ENCODE results near the gene AMPD3. TPM values are rescaled to one million over a fixed set of nuclear protein-coding genes. Genes with fewer than 3 reads are reported as not detected.

The AMPD3 gene
- total RNA-seq, 1 donor from 2014 or later, result 3.0 TPM

- Histone ChIP-seq H3K4me3 (no peak overlapping the region), H3K36me3 (no peaks in the 10 kb centered on the region), H3F3A (ENCODE audit: low read depth) (no peaks in the 10 kb centered on the region), H3K27me3 (no peaks in the 10 kb centered on the region), H4K20me1 (ENCODE audit: low read depth) (no peaks in the 10 kb centered on the region), H3K79me2 (ENCODE audit: low read depth) (no peaks in the 10 kb centered on the region), H3K4me2 (no peak overlapping the region), H2AFZ (replicated peaks) (no peak overlapping the region), H3K27ac (no peak overlapping the region), H3K9ac (no peak overlapping the region), H3K9me3 (ENCODE audit: low read depth) (no peaks in the 10 kb centered on the region), H3K4me1 (peaks cover 8% of the 10 kb centered on the region)
- no peak overlapping the region for H3K4me3 Mint-ChIP-seq
- no peak for TF ChIP-seq CTCF (IDR thresholded peaks at IDR 0.05)
- TF ChIP-seq EZH2phosphoT487 (IDR thresholded peaks at IDR 0.05), result no peak
- no peak for TF ChIP-seq EZH2 (IDR thresholded peaks at IDR 0.05)
- H3K4me1 Mint-ChIP-seq, result peaks cover 27% of the 10 kb centered on the region
- no peaks in the 10 kb centered on the region for H3K27me3 Mint-ChIP-seq (ENCODE audit: insufficient read depth, low read depth)
- H3K9me3 Mint-ChIP-seq, result peaks cover 2% of the 10 kb centered on the region
- no peak for DNase-seq (ENCODE audit: low spot score)
- peaks cover 2% of the 10 kb centered on the region for H3K36me3 Mint-ChIP-seq
- H3K27ac Mint-ChIP-seq, result no peak overlapping the region
Measured at GRCh38 chr11:10503221-10503620, 48.2 kb downstream of the AMPD3 start.

- H4K20me1 ChIP-seq (ENCODE audit: low read depth), result no peaks in the 10 kb centered on the region
- no peaks in the 10 kb centered on the region for H3K9me3 ChIP-seq (ENCODE audit: low read depth)
- no peak overlapping the region for H3K27ac Mint-ChIP-seq
- H3K9ac ChIP-seq, result no peak overlapping the region
- no peak overlapping the region for H3K4me3 Mint-ChIP-seq
- H3K4me2 ChIP-seq, result no peak overlapping the region
- no peaks in the 10 kb centered on the region for H3K79me2 ChIP-seq (ENCODE audit: low read depth)
- no peak overlapping the region for H3K4me3 ChIP-seq
- H3K36me3 ChIP-seq, result no peaks in the 10 kb centered on the region
- H3K27ac ChIP-seq, result no peak overlapping the region
- H3K4me1 ChIP-seq, result peaks cover 8% of the 10 kb centered on the region
- peaks cover 2% of the 10 kb centered on the region for H3K9me3 Mint-ChIP-seq
- TF ChIP-seq EZH2 (IDR thresholded peaks at IDR 0.05) (no peak), CTCF (IDR thresholded peaks at IDR 0.05) (no peak), EZH2phosphoT487 (IDR thresholded peaks at IDR 0.05) (no peak)
- peaks cover 27% of the 10 kb centered on the region for H3K4me1 Mint-ChIP-seq
- H3K36me3 Mint-ChIP-seq, result peaks cover 2% of the 10 kb centered on the region
- no peaks in the 10 kb centered on the region for H3F3A ChIP-seq (ENCODE audit: low read depth)
- no peaks in the 10 kb centered on the region for H3K27me3 ChIP-seq
- DNase-seq (ENCODE audit: low spot score), result no peak
- H2AFZ ChIP-seq (replicated peaks), result no peak overlapping the region
- H3K27me3 Mint-ChIP-seq (ENCODE audit: insufficient read depth, low read depth), result no peaks in the 10 kb centered on the region
Measured at GRCh38 chr11:10503777-10504480, 48.9 kb downstream of the AMPD3 start.

- Mint-ChIP-seq H3K4me3 (no peak overlapping the region), H3K27me3 (ENCODE audit: insufficient read depth, low read depth) (no peaks in the 10 kb centered on the region), H3K4me1 (peaks cover 27% of the 10 kb centered on the region), H3K36me3 (peaks cover 2% of the 10 kb centered on the region), H3K27ac (no peak overlapping the region), H3K9me3 (peaks cover 2% of the 10 kb centered on the region)
- Histone ChIP-seq H3F3A (ENCODE audit: low read depth) (no peaks in the 10 kb centered on the region), H3K4me3 (no peak overlapping the region), H4K20me1 (ENCODE audit: low read depth) (no peaks in the 10 kb centered on the region), H3K4me1 (peaks cover 8% of the 10 kb centered on the region), H3K27me3 (no peaks in the 10 kb centered on the region), H3K36me3 (no peaks in the 10 kb centered on the region), H2AFZ (replicated peaks) (no peak overlapping the region), H3K9me3 (ENCODE audit: low read depth) (no peaks in the 10 kb centered on the region), H3K9ac (no peak overlapping the region), H3K27ac (no peak overlapping the region), H3K79me2 (ENCODE audit: low read depth) (no peaks in the 10 kb centered on the region), H3K4me2 (no peak overlapping the region)
- no peak for DNase-seq (ENCODE audit: low spot score)
- no peak for TF ChIP-seq CTCF (IDR thresholded peaks at IDR 0.05)
- no peak for TF ChIP-seq EZH2phosphoT487 (IDR thresholded peaks at IDR 0.05)
- TF ChIP-seq EZH2 (IDR thresholded peaks at IDR 0.05), result no peak
Measured at GRCh38 chr11:10504490-10504889, 49.4 kb downstream of the AMPD3 start.

Data from neural progenitor cell (in vitro differentiated cells).